ENCODE data around the gene MAGEA11. TPM values are rescaled to one million over a fixed set of nuclear protein-coding genes. Genes with fewer than 3 reads are reported as not detected.
"Not testable (repeated sequence)": the region's sequence is repeated elsewhere in the genome, so short reads cannot be mapped to it uniquely, and the experiment has no call there.

MAGEA11 gene
- total RNA-seq, 1 experiment from 2014 or later: 0.10 TPM

DNA sequence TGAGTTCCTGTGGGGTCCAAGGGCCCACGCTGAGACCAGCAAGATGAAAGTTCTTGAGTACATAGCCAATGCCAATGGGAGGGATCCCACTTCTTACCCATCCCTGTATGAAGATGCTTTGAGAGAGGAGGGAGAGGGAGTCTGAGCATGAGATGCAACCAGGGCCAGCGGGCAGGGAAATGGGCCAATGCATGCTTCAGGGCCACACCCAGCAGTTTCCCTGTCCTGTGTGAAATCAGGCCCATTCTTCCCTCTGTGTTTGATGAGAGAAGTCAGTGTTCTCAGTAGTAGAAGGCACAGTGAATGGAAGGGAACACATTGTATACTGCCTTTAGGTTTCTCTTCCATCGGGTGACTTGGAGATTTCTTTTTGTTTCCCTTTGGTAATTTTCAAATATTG, 4.8 kb downstream of the MAGEA11 start:
- no peak for DNase-seq (ENCODE audit: extremely low read depth, low read depth)

DNA sequence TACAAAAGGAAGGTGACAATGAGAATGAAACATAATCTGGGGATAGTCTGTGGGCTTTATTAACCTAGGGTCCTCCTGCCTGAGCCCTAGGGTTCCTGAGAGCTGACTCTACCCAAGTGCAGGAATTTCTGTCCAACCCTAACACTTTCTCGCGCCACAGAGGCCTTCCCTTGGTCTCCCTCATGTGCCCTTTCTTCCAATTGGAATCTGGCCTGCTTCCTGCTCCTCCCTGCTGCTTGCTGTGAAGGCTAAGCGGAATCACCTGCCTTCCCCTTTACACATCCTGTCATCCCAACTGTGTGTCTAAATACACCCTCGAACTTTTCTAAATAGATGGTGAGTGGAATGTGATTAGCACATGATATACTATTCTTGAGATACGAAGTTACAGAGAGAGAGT, 5.9 kb downstream of the MAGEA11 start:
- DNase-seq (ENCODE audit: extremely low read depth, low read depth): no peak

DNA sequence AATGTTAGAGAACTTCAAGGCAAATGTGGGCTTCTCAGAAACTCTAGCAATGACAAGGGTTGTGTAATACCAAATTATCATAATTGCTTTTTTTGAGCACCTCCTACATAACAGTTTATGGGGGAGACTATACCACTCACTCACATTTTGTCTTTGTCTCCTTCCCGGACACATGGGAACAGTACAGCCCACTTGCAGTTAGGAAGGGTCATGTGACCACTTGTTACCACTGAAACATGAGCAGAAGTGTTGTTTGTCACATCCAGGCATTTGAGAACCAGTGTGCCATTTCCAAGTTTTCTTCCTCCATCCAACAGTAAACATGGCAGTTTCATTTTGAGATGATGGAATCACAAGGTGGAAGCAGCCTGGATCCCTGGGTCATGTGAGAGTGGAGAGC, 6.9 kb downstream of the MAGEA11 start:
- no peak for DNase-seq (ENCODE audit: extremely low read depth, low read depth)

DNA sequence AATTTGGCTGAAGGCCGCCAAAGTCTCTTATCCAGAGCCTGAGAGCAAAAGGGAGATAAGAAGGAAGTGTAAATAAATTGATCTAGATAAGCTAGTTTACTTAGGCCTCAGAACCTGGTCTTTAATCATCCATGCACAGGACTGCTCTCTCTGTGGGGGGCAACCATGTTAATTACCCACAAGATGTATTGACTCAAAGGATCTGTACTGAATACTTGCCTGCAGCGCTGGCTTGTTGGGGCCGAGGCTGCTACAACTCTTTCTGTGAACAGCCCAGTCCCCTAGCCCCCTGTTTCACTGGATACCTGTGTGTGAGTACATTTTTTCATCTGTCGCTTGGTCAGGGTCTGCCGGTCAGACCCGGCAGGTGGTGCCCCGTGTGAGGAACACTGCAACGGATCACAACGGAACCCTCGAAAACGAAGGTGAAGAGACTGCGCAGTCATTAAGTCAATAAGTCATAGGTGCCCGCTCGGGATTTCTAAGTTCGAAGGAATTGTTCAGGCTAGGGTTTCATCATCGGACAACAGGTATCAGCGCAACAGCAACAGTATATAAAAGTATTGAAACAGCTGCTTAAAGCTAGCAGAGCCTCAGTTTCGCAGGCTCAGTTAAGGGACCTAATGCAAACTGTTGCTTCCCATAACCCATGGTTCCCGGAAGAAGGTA, 8.3 kb downstream of the MAGEA11 start:
- no peak for DNase-seq (ENCODE audit: extremely low read depth, low read depth)

DNA sequence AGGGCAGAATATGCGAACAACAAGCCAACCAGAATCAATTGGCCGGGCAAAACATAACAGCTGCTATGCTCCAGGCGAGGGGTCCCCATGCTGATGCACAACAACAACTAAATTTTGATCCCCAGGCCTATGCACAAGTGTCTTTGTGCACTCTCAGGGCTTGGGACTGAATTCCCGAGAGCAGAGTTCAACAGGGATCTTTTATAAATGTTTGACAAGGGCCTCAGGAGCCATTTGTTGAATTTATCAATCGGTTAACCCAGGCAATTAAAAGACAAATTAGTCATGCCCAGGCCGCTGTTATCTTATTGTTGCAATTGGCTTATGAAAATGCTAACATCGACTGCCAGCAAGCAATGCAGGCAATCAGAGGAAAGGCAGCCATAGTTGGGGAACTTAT, 9.4 kb downstream of the MAGEA11 start:
- DNase-seq (ENCODE audit: extremely low read depth, low read depth): not testable (repeated sequence)

DNA sequence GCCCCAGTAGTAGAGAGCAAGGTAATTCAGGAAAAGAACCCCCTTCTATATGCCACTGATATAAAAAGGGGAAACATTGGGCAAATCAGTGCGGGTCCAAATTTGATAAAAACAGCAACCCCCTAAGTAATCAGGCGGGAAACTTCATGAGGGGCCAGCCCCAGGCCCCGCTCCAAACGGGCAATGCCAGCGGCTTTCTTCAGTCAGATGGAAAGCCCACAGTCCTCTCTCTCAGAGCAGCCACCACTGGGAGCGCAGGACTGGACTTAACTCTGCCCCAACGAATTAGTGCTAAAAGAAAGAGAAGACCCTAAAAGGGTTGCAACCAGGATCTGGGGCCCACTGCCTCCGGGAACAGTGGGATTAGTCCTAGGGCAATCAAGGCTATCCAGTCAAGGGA, 9.9 kb downstream of the MAGEA11 start:
- no peak for DNase-seq (ENCODE audit: extremely low read depth, low read depth)

DNA sequence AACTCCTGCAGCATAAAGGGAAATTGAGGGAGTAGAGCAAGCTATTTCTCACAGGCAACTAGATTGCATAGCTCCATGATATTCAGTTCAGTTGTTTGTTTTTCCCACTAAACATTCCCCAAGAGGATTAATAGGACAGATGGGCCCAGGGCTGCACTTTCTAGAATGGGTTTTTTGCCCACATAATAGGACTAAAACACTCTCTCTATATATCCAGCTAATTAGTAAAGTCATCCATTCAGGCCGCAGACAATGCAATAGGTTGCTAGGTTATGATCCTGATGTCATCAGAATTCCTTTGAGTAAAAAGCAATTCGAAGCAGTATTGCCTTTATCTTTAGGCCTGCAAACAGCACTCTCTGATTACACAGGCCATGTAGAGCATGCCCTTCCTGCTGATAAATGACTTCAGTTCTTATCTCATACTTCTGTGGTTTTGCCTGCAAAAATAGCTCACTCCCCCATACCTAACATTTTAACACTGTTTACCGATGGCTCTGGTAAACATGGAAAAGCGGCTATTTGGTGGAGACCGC, 11.8 kb downstream of the MAGEA11 start:
- DNase-seq (ENCODE audit: extremely low read depth, low read depth): not testable (repeated sequence)

DNA sequence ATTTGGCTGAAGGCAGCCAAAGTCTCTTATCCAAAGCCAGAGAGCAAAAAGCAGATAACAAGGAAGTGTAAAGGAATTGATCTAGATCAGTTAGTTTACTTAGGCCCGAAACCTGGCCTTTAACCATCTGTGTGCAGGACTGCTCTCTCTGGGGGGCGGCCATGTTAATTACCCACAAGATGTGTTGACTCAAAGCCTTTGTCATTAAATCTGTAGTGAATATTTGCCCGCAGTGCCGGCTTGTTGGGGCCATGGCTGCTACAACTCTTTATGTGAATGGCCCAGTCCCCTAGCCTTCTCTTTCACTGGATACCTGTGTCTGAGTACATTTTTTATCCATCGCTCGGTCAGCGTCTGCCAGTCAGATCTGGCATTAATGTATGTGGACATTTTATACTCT, 15.4 kb downstream of the MAGEA11 start:
- DNase-seq (ENCODE audit: extremely low read depth, low read depth): not testable (repeated sequence)

DNA sequence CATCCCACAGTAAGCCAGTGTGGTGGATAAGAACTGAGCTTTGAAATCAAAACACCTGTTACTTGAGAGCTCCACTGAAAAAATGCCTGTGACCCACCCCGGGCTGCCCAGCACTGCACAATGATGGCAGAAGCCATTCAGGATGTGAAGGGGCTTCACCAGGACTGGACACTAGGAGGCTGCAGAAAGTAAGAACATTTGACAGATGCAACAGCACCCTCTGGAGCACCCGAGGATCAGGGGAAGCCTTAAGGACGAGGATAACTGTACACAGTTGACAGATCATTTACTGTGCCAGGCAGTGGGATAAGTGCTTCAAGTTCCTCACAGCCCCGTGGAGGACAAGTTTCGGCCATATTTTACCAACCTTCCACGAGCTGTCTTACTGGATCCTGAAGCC, 30.4 kb downstream of the MAGEA11 start:
- DNase-seq (ENCODE audit: extremely low read depth, low read depth): not testable (repeated sequence)

DNA sequence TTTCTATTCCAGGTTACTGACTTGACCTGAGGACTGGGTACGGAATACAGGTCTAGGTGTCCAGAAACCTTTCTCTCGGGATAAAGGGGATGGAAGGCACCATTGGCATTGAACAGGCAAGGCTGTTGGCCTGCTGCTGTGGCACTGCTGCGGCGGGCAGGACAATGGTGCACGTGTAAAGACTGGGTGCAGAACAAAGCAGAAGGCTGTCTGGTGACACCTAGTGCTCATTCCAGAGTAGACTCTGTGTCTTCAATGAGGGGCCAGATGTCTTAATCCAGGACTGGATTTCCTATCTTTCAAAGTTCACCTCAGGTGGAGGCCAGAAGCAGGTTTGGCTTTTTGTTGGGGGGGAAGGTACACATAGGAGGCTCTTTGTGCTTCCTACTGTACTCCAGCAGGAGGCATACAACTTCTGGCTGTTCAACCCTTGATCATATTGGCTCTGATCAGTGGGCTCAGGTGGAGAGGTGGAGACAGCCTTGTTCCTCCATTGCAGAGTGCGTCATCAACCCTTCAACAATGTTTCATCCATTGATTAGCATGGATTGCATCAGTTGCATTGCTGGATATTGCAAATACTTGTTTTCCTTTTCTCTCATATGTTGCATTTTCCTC, 34.6 kb downstream of the MAGEA11 start:
- DNase-seq (ENCODE audit: extremely low read depth, low read depth): not testable (repeated sequence)

DNA sequence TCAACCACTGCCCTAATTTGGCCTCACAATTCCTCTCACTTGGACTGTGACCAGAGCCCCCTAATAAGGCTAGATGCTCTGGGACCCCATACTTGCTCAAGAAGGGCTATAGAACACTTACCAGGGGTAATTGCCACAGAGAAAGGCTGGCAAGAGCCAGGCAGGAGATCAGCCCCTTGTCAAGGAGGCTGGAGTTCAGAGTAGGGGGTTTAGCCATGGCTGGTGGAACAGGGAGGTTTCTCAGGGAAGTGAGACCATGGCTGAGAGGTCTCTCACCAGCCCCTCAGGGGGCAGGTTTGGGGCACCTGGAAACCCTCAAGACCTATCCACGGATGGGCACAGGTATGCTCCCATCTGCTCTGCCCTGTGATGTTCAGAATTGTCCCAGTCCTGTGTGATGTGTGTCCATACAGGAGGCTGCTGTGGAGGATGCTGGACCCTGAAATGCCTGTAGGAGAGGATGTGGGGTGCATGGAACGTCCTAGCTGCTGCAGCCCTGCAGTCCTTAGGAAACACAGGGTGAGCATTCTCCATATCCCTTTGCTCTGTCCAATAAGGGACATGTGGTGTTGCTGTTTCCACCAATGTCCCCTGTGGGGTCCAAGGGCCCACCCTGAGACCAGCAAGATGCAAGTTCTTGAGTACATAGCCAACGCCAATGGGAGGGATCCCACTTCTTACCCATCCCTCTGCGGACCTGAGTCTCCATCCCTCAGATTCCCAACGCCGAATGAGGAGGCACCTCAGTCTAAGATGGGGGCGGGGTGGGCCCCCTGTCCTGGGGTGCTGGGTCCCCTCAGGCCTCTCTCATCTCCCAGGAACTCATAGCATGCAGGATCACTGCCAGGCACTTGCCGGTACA, 45.6 kb downstream of the MAGEA11 start:
- DNase-seq (ENCODE audit: extremely low read depth, low read depth): no peak

DNA sequence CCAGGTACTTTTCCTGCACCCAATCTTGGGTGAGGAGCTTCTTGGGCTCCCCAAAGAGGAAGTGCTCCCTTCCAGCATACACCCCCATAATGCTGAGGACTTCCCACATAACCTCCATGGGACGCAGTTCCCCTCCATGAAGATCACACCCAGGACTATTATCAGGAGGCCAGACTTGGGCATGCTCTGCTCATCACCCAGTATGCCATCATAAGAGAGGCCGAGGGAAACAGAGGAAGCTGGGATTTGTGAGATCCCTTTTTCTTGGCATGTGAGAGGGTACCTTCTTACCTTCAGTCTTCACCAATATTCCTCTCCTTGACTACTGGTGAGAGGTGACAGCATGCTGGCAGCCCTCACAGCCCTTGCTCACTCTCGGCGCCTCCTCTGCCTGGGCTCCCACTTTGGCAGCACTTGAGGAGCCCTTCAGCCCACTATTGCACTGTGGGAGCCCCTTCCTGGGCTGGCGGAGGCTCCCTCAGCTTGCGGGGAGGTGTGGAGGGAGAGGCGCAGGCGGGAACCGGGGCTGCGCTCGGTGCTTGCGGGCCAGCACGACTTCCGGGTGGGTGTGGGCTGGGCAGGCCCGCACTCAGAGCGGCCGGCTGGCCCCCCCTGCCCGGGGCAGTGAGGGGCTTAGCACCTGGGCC, 46.3 kb downstream of the MAGEA11 start:
- DNase-seq (ENCODE audit: extremely low read depth, low read depth): no peak

DNA sequence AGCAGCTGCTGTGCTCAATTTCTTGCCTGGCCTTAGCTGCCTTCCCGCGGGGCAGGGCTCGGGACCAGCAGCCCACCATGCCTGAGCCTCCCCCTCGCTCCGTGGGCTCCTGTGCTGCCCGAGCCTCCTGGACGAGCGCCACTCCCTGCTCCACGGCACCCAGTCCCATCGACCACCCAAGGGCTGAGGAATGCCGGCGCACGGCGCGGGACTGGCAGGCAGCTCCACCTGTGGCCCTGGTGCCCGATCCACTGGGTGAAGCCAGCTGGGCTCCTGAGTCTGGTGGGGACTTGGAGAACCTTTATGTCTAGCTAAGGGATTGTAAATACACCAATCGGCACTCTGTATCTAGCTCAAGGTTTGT, 46.8 kb downstream of the MAGEA11 start:
- DNase-seq (ENCODE audit: extremely low read depth, low read depth): not testable (repeated sequence)

DNA sequence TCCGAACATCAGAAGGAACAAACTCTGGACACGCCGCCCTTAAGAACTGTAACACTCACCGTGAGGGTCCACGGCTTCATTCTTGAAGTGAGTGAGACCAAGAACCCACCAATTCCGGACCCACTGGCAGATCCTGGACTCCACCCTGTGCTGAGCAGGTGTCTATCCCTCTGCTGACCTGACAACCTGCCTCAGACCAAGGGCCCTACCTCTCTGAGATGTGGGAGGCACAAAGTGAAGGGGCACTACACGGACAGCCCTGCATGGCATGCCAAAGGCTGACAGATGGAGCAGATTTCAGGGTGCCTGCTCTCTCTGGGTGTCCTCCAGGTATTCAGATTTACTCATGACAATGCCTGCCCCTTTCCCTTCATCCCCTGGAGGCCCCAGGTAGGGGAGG, 48.0 kb downstream of the MAGEA11 start:
- DNase-seq (ENCODE audit: extremely low read depth, low read depth): no peak

DNA sequence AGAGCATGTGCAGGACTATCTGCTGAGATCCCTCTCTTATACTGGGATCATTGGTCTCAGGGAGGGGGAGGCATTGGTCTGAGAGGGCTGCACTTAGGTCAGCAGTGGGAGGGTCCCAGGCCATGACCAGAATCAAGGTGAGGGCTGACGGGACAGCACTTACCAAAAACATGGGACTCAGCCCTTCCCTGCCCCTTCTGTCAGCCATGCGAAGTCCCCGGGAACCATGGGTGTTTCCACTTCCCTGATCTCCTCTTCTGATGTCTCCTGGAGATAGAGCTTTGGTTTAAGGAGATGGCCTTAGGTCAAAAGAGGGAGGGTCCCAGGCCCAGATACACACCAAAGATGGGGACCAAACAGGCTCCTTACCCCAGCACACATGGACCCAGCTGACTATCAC, 49.1 kb downstream of the MAGEA11 start:
- no peak for DNase-seq (ENCODE audit: extremely low read depth, low read depth)

DNA sequence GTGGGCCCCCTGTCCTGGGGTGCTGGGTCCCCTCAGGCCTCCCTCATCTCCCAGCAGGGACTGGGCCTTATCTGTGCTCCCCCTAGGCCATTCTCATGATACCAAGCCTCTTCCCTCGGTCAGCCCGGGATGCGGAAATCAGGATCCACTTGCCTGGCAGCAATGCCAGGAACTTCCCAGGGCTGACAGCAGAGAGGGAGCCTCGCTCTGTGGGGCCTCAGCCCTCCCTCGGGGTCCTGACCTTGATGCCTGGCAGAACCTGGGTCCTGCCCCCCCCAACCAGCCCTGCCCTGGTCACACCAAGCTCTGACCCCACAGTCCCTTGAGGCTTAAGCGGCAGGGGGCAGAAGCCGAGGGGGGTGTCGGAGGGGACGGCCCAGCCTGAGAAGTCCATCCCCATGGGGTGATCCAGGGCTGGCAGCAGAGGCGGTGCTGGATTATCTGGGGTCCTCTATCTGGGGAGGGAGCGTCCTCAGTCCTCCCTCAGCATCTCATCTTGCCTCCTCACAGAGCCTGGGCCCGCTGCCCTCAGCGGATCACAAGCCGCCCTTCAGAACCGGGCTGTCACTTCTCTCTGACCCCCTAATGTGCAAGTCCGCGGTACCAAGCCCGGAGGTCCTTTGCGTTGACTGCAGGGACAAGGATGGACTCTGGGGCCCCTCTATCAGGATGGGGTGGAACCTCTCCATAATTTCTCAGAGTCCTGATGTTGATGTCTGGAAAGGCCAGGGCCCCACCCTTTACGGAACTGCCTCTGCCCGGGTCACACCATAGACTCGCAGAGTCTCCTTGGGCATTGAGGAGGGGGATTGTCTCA, 50.2 kb downstream of the MAGEA11 start:
- DNase-seq (ENCODE audit: extremely low read depth, low read depth): not testable (repeated sequence)

DNA sequence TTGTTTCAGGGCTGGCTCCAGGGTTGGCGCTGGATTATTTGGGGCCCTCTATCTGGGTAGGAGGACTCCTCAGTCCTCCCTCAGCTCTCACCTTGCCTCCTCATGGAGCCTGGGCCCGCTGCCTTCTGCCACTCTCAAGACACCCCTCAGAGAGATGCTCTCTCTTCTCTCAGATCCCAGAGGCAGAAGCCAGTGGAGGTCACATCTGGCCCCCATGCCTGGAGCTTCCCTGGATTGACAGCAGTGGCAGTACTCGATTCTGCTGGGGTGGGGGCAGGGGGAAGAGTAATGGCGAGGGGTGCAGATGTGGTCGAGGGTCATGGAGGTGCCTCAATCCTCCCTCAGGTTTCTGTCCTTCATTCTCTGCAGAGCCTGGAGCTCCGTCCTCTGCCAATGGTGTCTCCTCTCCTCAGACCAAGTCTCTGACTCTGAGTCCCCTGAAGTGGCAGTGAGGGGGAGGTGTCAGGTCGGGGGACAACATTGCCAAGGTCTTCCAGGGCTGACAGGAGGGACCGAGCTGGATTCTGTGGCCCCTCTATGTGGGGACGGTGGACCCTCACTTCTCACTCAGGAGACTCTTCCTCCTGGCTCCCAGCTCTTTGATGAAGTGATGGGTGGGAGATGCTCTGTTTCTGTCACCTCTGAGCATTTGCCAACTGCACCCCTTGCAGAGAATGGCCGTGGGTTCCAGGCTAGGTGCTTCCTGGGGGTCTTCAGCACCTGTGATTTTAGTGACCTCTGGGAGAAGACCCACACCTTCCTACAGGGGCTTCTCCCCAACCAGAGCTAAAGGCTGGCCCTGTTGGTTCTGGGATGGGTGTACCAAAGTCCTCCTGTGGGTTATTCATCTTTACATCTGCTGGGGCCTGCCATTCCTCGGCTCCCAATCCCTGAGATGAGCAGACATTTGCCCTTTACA, 51.1 kb downstream of the MAGEA11 start:
- no peak for DNase-seq (ENCODE audit: extremely low read depth, low read depth)
